IPS-NIHi11 (cell line): ENCODE results near the gene SLC15A3.
A peak's percentile ranks its signal among the peaks of the same experiment; 100 is the strongest.

ENCODE experiments used
- DNase-seq: peaks from one replicate; pipeline ENCODE4 v3.0.0; 2012; ENCODE audit warnings: mixed read lengths, low spot score

The SLC15A3 gene

GRCh38 chr11:60951904-60952741 lies at the start of gene SLC15A3:
Gene SLC15A3, minus strand, starts transcription at chr11:60952176. Its CDS starts 625 bp downstream, at chr11:60951551.
- peak; percentile 42 for DNase-seq

- DNase-seq = no peak
Measured at GRCh38 chr11:61000426-61000825, 48.5 kb upstream of the SLC15A3 start.

- DNase-seq = no peak
Measured at GRCh38 chr11:60996381-60997138, 44.6 kb upstream of the SLC15A3 start.

- DNase-seq = no peak
Measured at GRCh38 chr11:60995798-60996197, 43.8 kb upstream of the SLC15A3 start.

GRCh38 chr11:60994541-60995080 lies 42.6 kb upstream of the SLC15A3 start:
- DNase-seq = no peak

- no peak for DNase-seq
Measured at GRCh38 chr11:60993615-60994014, 41.6 kb upstream of the SLC15A3 start.

GRCh38 chr11:60992842-60993409 lies 41.0 kb upstream of the SLC15A3 start:
- no peak for DNase-seq

GRCh38 chr11:60991457-60991856 lies 39.5 kb upstream of the SLC15A3 start:
- DNase-seq = no peak

GRCh38 chr11:60989093-60989650 lies 37.2 kb upstream of the SLC15A3 start:
- no peak for DNase-seq

- DNase-seq = no peak
Measured at GRCh38 chr11:60988658-60989057, 36.7 kb upstream of the SLC15A3 start.

GRCh38 chr11:60987577-60988277 lies 35.8 kb upstream of the SLC15A3 start:
- no peak for DNase-seq

GRCh38 chr11:60985991-60986915 lies 34.3 kb upstream of the SLC15A3 start:
- DNase-seq = no peak

GRCh38 chr11:60985501-60985900 lies 33.5 kb upstream of the SLC15A3 start:
- DNase-seq = no peak

- no peak for DNase-seq
Measured at GRCh38 chr11:60984636-60985035, 32.7 kb upstream of the SLC15A3 start.

GRCh38 chr11:60984149-60984548 lies 32.2 kb upstream of the SLC15A3 start:
- DNase-seq = no peak

- DNase-seq = no peak
Measured at GRCh38 chr11:60982184-60982583, 30.2 kb upstream of the SLC15A3 start.

- no peak for DNase-seq
Measured at GRCh38 chr11:60981515-60981914, 29.5 kb upstream of the SLC15A3 start.

- no peak for DNase-seq
Measured at GRCh38 chr11:60978546-60979380, 26.8 kb upstream of the SLC15A3 start.

GRCh38 chr11:60977836-60978235 lies 25.9 kb upstream of the SLC15A3 start:
- DNase-seq = no peak

GRCh38 chr11:60977224-60977623 lies 25.2 kb upstream of the SLC15A3 start:
- no peak for DNase-seq
